Smooth muscle cell (in vitro differentiated cells): ENCODE data around the gene IKBKE. TPM values are rescaled to one million over a fixed set of nuclear protein-coding genes. Genes with fewer than 3 reads are reported as not detected.
A peak's percentile ranks its signal among the peaks of the same experiment; 100 is the strongest.

ENCODE experiments used
- DNase-seq: peaks from one replicate; lab custom pipeline; 2025; ENCODE audit not compliant: unreplicated experiment; lab: John Stamatoyannopoulos, UW
- H2AFZ ChIP-seq: fragments of 200-600 bp; sonication (generic); 2 replicates; pipeline ENCODE4 v1.6.0; 2016; ENCODE audit warnings: antibody characterized with exemption, low read depth, mild to moderate bottlenecking
- H3F3A ChIP-seq: fragments of 200-600 bp; sonication (generic); 2 replicates; pipeline ENCODE4 v1.6.0; 2017; ENCODE audit warnings: antibody characterized with exemption, low read depth
- H3K27ac ChIP-seq: fragments of 200-600 bp; sonication (generic); 2 replicates; pipeline ENCODE4 v1.5.1; 2016; ENCODE audit warnings: low read depth, mild to moderate bottlenecking
- H3K27me3 ChIP-seq: fragments of 200-600 bp; sonication (generic); 2 replicates; pipeline ENCODE4 v1.6.1; 2016; ENCODE audit warnings: low read depth, mild to moderate bottlenecking
- H3K36me3 ChIP-seq: fragments of 200-600 bp; sonication (generic); 2 replicates; pipeline ENCODE4 v1.5.1; 2016; ENCODE audit warnings: low read depth
- H3K4me1 ChIP-seq: fragments of 200-600 bp; sonication (generic); 2 replicates; pipeline ENCODE4 v1.5.1; 2016; ENCODE audit warnings: low read depth
- H3K4me2 ChIP-seq: fragments of 200-600 bp; sonication (generic); 2 replicates; pipeline ENCODE4 v1.6.0; 2016; ENCODE audit warnings: mild to moderate bottlenecking
- H3K4me3 ChIP-seq: fragments of 200-600 bp; sonication (generic); 2 replicates; pipeline ENCODE4 v1.5.1; 2016; ENCODE audit warnings: mild to moderate bottlenecking
- H3K79me2 ChIP-seq: fragments of 200-600 bp; sonication (generic); 2 replicates; pipeline ENCODE4 v1.6.0; 2016; ENCODE audit warnings: low read depth, mild to moderate bottlenecking
- H3K9ac ChIP-seq: fragments of 200-600 bp; sonication (generic); 2 replicates; pipeline ENCODE4 v1.6.0; 2016; ENCODE audit warnings: low read depth
- H3K9me3 ChIP-seq: fragments of 200-600 bp; sonication (generic); replicated peaks from 2 replicates; pipeline ENCODE4 v1.5.1; 2016; ENCODE audit warnings: low read depth
- H4K20me1 ChIP-seq: fragments of 200-600 bp; sonication (generic); 2 replicates; pipeline ENCODE4 v1.6.0; 2016; ENCODE audit warnings: low read depth
- CTCF ChIP-seq: fragments of 200-600 bp; sonication (generic); IDR thresholded peaks from 2 replicates; pipeline ENCODE4 v1.5.1; 2017; ENCODE audit warnings: borderline replicate concordance, mild to moderate bottlenecking, antibody characterized with exemption; ENCODE audit not compliant: insufficient read depth, poor library complexity, severe bottlenecking
- WGBS: methylation state at CpG from one replicate; pipeline ENCODE4 v1.1.7; 2016; ENCODE audit warnings: low lambda C conversion rate; 5-methylcytosine and 5-hydroxymethylcytosine counted together
- polyA plus RNA-seq: library from polyadenylated mRNA; unstranded; fragments of >200 nt; fragmentation: Nextera tagmentation; extraction: Ambion mirVana; gene quantifications from 2 replicates; pipeline ENCODE4 v1.2.1, GENCODE V29; 2016
- total RNA-seq: library from RNA; depleted of rRNA; stranded (reverse); fragments of >200 nt; gene quantifications from 2 replicates; pipeline ENCODE4 v1.2.3, GENCODE V29; 2014

IKBKE gene
- total and polyA plus RNA-seq, 2 experiments from 2014 or later = 4.0 to 9.7 TPM

DNA sequence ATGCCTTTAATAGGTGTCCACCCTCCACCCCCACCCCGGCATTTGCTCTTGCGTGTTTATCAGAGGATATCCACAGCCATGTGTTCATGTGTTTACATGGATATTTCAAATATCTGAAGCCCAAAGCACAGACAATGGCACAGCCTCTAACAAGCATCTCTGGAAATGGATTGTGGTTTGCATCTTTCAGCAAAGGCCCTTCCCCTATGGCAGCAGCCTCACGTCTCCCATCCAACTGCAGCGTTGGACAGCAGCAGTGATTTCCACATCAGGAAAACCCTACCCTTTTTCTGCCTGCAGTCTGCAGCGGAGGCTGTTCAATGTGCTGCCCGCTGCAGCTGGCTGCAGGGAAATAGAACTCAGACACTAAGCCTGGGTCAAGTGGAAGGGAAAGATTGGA is 38.7 kb downstream of the IKBKE start:
- no peaks in the 10 kb centered on the region for H3K36me3 ChIP-seq
- H3K4me1 ChIP-seq = peaks cover 14% of the 10 kb centered on the region
- H3F3A ChIP-seq = peaks cover 13% of the 10 kb centered on the region
- no peak overlapping the region for H3K27ac ChIP-seq
- DNase-seq = no peak
- 24% methylated on average over 6 of the region's 6 CpGs for WGBS
- H3K4me2 ChIP-seq = peak overlapping the region; percentile 95
- TF ChIP-seq CTCF = no peak
- H3K79me2 ChIP-seq = no peaks in the 10 kb centered on the region
- H2AFZ ChIP-seq = no peak overlapping the region
- H3K9ac ChIP-seq = no peak overlapping the region
- no peak overlapping the region for H3K4me3 ChIP-seq
- no peaks in the 10 kb centered on the region for H3K9me3 ChIP-seq
- H3K27me3 ChIP-seq = no peaks in the 10 kb centered on the region
- H4K20me1 ChIP-seq = no peaks in the 10 kb centered on the region

- no peaks in the 10 kb centered on the region for H3K9me3 ChIP-seq
- H3K4me2 ChIP-seq = peak overlapping the region; percentile 95
- no peak overlapping the region for H3K27ac ChIP-seq
- no peaks in the 10 kb centered on the region for H3K79me2 ChIP-seq
- H2AFZ ChIP-seq = no peak overlapping the region
- H3K36me3 ChIP-seq = no peaks in the 10 kb centered on the region
- DNase-seq = no peak
- no peaks in the 10 kb centered on the region for H4K20me1 ChIP-seq
- TF ChIP-seq CTCF = no peak
- no peak overlapping the region for H3K9ac ChIP-seq
- H3K4me3 ChIP-seq = no peak overlapping the region
- H3F3A ChIP-seq = peaks cover 10% of the 10 kb centered on the region
- peaks cover 14% of the 10 kb centered on the region for H3K4me1 ChIP-seq
- WGBS = 92% methylated on average over 12 of the region's 12 CpGs
- no peaks in the 10 kb centered on the region for H3K27me3 ChIP-seq
Measured at GRCh38 chr1:206509612-206510257, 39.5 kb downstream of the IKBKE start.

DNA sequence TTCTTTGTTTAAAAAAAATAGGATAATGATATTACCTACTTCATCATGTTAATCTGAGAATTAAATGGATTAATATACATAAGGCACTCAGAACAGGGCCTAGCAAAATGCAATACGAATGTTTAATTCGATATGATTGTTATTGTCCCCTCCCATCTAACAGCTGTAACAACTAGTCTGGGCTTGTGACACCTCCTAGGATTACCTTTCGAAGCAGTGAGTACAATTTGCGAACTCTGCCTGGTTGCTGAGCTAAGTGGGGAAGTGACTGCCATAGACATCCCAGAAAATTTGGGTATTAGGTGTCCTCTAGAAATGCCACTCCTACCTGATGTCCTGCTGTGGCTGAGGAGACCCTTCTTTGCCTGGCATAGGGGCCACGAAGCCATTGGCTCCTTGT is 40.1 kb downstream of the IKBKE start:
- no peak for DNase-seq
- Histone ChIP-seq H3K27ac (no peak overlapping the region), H3K27me3 (no peaks in the 10 kb centered on the region), H4K20me1 (no peaks in the 10 kb centered on the region), H2AFZ (no peak overlapping the region), H3K36me3 (no peaks in the 10 kb centered on the region), H3F3A (peaks cover 3% of the 10 kb centered on the region), H3K4me1 (peaks cover 14% of the 10 kb centered on the region), H3K79me2 (no peaks in the 10 kb centered on the region), H3K9me3 (no peaks in the 10 kb centered on the region), H3K4me3 (no peak overlapping the region), H3K9ac (no peak overlapping the region), H3K4me2 (no peak overlapping the region)
- no peak for TF ChIP-seq CTCF
- 83% methylated on average over 5 of the region's 5 CpGs for WGBS
